ENCODE results near the gene IFNA4.

The IFNA4 gene

GRCh38 chr9:21165516-21165915 is 21.9 kb downstream of the IFNA4 start:
- no peak for DNase-seq

- no peak for DNase-seq
These were observed 27.2 kb downstream of the IFNA4 start for GRCh38 chr9:21160178-21160577.

GRCh38 chr9:21155501-21155900 is 31.9 kb downstream of the IFNA4 start:
- no peak for DNase-seq

DNA sequence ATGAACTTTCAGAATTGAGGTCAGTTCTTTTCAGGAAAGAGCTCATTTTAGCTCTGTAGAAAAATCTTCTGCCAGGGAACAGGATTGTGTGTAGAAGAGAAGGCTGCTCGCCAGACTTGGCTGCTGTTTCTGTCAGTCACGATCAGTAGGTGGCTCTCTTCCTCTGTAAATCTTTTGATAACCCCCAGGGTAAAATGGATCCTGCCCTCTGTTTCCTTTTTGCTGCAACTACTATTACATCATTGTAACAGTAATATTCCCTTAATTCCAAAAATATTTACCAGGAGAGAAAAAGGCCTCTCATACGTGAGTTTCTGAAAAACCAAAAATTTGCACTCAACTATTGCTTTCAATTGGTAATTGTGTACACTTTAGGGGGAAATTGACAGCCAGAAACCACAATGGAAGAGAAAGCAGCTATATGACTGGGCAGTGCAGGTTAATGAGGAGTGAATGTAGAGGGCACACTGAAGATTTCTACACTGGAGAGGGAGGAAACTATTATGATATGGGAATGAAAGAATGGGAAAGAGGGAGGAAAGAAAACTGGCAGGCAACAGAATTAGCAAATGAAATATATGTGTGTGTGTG is 33.3 kb downstream of the IFNA4 start:
- DNase-seq: peak; percentile 2

DNA sequence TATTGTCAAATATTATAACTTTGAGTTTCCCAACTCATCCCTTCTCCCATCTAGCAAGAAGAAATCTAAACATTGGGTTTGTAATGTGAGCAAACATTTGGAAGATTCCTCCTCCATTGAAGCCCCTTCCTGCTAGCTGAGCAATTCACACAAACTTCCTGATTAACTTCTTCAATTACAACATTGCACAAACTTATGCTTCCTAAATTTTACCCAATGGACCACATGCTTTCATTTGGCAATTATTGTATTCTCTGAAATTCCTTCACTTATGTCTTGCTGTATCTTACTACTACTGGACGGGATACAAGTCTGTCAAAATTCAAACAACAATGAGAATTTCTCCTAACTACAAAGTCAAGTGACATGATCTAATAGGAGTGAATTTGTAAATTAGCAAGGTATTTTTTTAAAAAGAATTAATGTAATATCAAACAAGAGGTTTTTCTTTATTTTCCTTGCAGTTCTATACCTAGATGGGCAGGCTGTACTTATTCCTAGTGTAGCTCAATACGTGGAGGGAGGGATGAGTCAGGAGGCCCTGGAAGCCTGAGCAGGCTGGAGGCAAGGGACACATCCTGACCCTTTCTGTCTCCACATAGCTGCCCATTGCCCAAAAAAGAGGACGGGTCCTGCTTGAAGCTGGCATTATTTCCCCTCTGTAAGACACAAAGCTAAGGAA is 33.9 kb downstream of the IFNA4 start:
- DNase-seq: no peak

DNA sequence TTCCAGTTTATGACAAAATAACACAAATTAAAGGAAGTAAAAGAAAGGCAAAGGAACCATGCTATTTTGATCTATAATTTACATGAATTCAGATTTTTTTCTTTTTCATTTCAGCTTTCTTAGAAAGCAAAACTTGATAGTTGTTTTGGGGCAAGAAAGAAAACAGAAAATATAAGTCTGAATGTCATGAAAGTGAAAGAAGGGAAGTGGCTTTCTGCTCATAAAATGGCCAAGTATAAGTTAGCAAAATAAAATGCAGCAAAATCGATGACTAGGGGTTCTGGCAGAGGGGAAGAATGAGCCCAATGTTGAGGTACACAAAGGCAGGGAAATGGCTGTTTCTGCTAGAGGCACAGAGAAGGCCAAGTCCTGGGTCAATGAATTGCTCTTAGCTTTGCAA is 42.8 kb downstream of the IFNA4 start:
- DNase-seq: no peak

DNA sequence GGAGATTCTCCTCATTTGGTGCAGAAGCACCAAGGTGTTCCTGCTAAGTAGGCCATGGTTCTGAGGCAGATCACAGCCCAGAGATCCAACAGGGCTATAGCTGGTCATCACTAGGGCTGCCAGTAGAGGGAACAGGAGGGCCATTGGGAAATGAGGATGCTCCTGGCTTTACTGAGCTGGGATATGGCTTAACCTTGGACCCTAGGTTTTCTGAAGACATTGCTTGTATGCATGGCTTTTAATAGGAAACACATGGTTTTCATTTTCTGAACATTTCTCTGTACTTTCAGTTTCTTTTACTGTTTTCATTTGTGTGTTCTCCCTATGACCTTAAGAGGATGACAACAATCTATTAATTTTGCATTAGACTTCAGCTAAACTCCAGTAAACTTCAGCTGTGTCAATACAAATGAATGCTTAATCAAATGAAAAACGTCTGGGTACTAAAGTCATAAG is 45.9 kb downstream of the IFNA4 start, which contains the start of gene IFNW1:
TSS of gene IFNW1 (minus strand) at position 406 of the 456 bp plus-strand sequence. CDS start at position 144, 262 bp downstream.
- no peak for DNase-seq

DNA sequence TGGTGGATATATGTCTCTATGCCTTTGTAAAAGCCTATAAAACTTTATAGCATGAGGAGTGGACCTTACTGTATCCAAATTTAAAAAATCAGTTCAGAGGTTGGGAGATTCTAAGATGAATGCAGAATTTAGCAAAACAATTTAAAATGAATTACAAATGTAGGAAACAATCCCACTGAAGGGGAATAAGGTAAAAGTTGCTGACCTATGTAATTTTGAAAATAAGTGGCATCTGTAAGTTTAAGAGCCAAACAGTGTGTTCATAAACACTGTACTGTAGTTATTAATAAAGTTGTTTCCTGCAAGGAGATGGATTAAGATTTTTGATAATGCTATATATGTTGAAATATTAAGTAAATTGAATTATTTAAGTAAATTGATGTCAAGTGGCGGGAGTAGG is 50.4 kb downstream of the IFNA4 start:
- DNase-seq: no peak

Measured in NCI-H1694 (cell line).